Measurements from ENCODE around the gene SPINT2. TPM values are rescaled to one million over a fixed set of nuclear protein-coding genes. Genes with fewer than 3 reads are reported as not detected.

Gene SPINT2
- total and polyA plus RNA-seq, 4 experiments from 2014 or later = 35.7 to 94.5 (median 56.3) TPM

DNA sequence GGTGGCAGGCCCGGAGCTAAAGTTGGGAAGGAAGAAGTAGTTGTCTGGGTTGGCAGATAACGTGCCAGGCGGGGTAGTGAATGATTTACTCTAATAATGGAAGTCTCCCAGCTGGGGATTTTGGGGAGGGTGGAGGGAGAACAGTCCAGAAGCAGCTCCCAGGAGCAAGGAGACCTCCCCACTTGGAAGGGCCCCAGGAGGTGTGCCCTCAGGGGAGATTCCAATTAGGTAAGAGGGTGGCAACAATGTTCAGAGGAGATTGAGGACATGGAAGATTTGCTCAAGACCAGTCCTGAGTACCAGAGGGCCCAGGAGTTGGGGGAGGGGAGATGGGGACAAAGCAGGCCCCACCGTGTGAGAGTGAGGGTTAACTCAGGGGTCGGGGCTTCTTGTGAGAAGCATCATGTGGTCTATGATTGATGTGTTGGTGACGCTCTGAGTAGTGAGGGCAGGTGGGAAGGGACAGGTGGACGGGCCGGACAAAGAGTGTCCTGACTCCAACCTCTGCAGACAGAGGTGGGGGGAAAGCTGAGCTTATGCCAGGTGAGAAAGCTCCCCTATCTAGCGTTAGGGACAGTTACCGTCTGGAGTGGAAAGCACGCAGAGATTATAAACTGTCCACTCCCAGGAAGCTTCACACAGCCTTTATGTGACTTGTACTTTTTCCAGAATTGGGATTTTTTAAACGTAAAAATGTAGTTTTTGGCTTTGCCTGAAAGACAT lies 3.5 kb downstream of the SPINT2 start:
- H3K9me3 Mint-ChIP-seq = no peaks in the 10 kb centered on the region
- DNase-seq = no peak
- Histone ChIP-seq H3K36me3 (ENCODE audit: insufficient read depth, low read length) (no peaks in the 10 kb centered on the region), H3K9me3 (ENCODE audit: control insufficient read depth in 1 of 2, low read length in 2 of 2) (no peaks in the 10 kb centered on the region), H3K27ac (ENCODE audit: low read depth, low read length) (no peak overlapping the region), H3K4me1 (ENCODE audit: insufficient read depth, low read length) (peaks cover 21% of the 10 kb centered on the region), H3K27me3 (ENCODE audit: insufficient read depth, low read length) (no peaks in the 10 kb centered on the region), H3K4me3 (ENCODE audit: low read length in 2 of 2) (no peak overlapping the region)
- H3K36me3 Mint-ChIP-seq = peaks cover 0 to 3% of the 10 kb centered on the region in 2 donors
- no peak overlapping the region for H3K4me3 Mint-ChIP-seq
- intact Hi-C loops (cut with micrococcal nuclease) = no loop called here
- POLR2A ChIA-PET (ENCODE audit: partially characterized antibody) = no interaction called here
- H3K27me3 Mint-ChIP-seq = no peaks in the 10 kb centered on the region
- CTCF ChIA-PET (ENCODE audit: partially characterized antibody) = interaction anchor here (1.0 kb wide), 1 partner anchor 34 kb away, joined by 3 read pairs; no protein-coding TSS in a partner anchor
- H3K4me1 Mint-ChIP-seq = peaks cover 20 to 33% (median 28%) of the 10 kb centered on the region in 4 donors
- H3K27ac Mint-ChIP-seq = peak overlapping the region in 4 of 7 donors; percentile 15 to 50 (median 26)

DNA sequence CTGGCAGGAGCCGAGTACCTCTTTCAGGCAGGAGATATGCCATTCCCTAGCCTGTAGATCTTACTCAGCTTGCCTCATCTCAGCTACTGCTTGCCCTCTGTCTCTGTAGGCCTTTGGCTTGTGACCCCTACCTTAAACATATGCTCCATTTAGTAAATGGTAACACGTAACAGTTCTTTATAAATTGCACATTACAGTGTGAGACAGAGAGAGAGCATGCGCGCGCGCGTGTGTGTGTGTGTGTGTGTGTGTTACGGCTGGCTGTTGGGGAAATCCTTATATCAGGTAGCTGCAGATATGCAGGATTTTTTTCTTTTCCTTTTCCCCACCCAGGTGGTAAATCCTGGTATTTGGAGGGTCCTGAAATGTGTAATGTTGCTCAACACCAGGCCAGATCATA lies 4.2 kb downstream of the SPINT2 start:
- DNase-seq = no peak
- POLR2A ChIA-PET (ENCODE audit: partially characterized antibody) = no interaction called here

DNA sequence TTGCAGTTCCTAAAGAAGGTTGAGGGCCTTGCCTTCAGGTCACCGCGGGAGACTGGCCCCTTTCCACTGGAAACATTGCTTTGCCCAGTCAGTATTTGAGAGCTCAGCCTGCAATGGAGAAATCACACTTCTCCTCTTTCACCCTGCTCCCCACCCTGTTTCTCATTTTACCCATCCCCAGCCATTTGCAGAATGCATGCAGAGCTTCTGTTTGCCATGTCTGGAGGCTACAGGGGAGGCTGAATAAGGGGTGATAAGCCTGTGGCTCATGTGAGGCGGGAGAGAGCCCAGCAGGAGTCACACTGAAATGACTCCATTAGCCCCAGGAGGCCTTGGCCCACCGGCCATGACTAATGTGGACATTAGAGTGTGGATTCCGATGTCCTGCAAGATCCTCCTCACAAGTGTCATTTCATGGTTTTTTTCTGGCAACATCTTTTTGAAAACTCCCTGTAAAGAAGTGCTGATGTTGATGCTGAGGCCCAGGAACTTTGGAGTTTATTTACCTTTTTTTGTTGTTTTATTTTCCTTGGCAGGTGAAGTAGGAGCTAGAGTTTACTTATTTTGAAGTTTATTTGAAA lies 6.3 kb downstream of the SPINT2 start:
- Histone ChIP-seq H3K27me3 (ENCODE audit: insufficient read depth, low read length) (no peaks in the 10 kb centered on the region), H3K4me1 (ENCODE audit: insufficient read depth, low read length) (peaks cover 5% of the 10 kb centered on the region), H3K9me3 (ENCODE audit: control insufficient read depth in 1 of 2, low read length in 2 of 2) (no peaks in the 10 kb centered on the region), H3K4me3 (ENCODE audit: low read length in 2 of 2) (no peak overlapping the region), H3K27ac (ENCODE audit: low read depth, low read length) (no peak overlapping the region), H3K36me3 (ENCODE audit: insufficient read depth, low read length) (no peaks in the 10 kb centered on the region)
- intact Hi-C loops (cut with micrococcal nuclease) = no loop called here
- no peak for DNase-seq
- Mint-ChIP-seq H3K4me1 (peaks cover 9 to 17% (median 13%) of the 10 kb centered on the region in 4 donors), H3K27me3 (no peaks in the 10 kb centered on the region), H3K27ac (peak overlapping the region in 1 of 7 donors; percentile 42), H3K4me3 (no peak overlapping the region), H3K36me3 (peaks cover 0 to 3% of the 10 kb centered on the region in 2 donors), H3K9me3 (no peaks in the 10 kb centered on the region)
- POLR2A ChIA-PET (ENCODE audit: partially characterized antibody) = no interaction called here
- CTCF ChIA-PET (ENCODE audit: partially characterized antibody) = no interaction called here

More for the DNA sequence above, 4.2 kb downstream of the SPINT2 start:
- Mint-ChIP-seq H3K4me1 (peaks cover 19 to 32% (median 28%) of the 10 kb centered on the region in 4 donors), H3K4me3 (no peak overlapping the region), H3K36me3 (peaks cover 0 to 3% of the 10 kb centered on the region in 2 donors), H3K9me3 (no peaks in the 10 kb centered on the region), H3K27ac (peak overlapping the region in 2 of 7 donors; percentile 30 to 50), H3K27me3 (no peaks in the 10 kb centered on the region)
- intact Hi-C loops (cut with micrococcal nuclease) = no loop called here
- Histone ChIP-seq H3K27ac (ENCODE audit: low read depth, low read length) (no peak overlapping the region), H3K9me3 (ENCODE audit: control insufficient read depth in 1 of 2, low read length in 2 of 2) (no peaks in the 10 kb centered on the region), H3K27me3 (ENCODE audit: insufficient read depth, low read length) (no peaks in the 10 kb centered on the region), H3K36me3 (ENCODE audit: insufficient read depth, low read length) (no peaks in the 10 kb centered on the region), H3K4me3 (ENCODE audit: low read length in 2 of 2) (no peak overlapping the region), H3K4me1 (ENCODE audit: insufficient read depth, low read length) (peaks cover 21% of the 10 kb centered on the region)
- CTCF ChIA-PET (ENCODE audit: partially characterized antibody) = interaction anchor here (1.0 kb wide), 1 partner anchor 34 kb away, joined by 3 read pairs; no protein-coding TSS in a partner anchor

DNA sequence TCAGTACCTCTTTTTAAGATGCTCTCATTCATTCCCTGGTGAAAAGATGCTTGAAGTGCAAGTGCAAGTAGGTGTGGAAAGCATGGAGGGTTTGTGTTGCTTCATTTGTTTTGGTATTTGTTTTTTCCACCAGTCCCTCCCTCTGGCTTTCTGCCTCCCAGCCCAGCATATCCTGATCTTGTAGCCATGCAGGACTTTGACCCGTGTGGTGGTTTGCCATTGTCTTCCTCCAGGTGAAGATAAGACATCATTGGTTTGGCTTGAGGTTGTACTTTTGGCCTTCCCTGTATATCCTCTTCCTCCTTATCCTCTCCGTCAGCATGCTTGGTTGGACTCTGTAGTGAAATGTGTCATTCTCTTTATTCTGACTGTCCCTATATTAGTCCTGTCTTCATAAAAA lies 9.1 kb downstream of the SPINT2 start:
- no peaks in the 10 kb centered on the region for H3K36me3 ChIP-seq (ENCODE audit: insufficient read depth, low read length)
- no peak overlapping the region for H3K4me3 Mint-ChIP-seq
- H3K9me3 ChIP-seq (ENCODE audit: control insufficient read depth in 1 of 2, low read length in 2 of 2) = no peaks in the 10 kb centered on the region
- intact Hi-C loops (cut with micrococcal nuclease) = no loop called here
- H3K36me3 Mint-ChIP-seq = peaks cover 0 to 3% of the 10 kb centered on the region in 2 donors
- H3K27me3 ChIP-seq (ENCODE audit: insufficient read depth, low read length) = no peaks in the 10 kb centered on the region
- ChIA-PET CTCF (ENCODE audit: partially characterized antibody) (no interaction called here), POLR2A (ENCODE audit: partially characterized antibody) (no interaction called here)
- no peak overlapping the region for H3K4me3 ChIP-seq (ENCODE audit: low read length in 2 of 2)
- H3K27ac ChIP-seq (ENCODE audit: low read depth, low read length) = no peak overlapping the region
- DNase-seq = no peak
- H3K9me3 Mint-ChIP-seq = no peaks in the 10 kb centered on the region
- H3K27ac Mint-ChIP-seq = peak overlapping the region in 1 of 7 donors; percentile 19
- H3K4me1 Mint-ChIP-seq = peaks cover 0 to 2% (median 0%) of the 10 kb centered on the region in 4 donors
- no peaks in the 10 kb centered on the region for H3K4me1 ChIP-seq (ENCODE audit: insufficient read depth, low read length)
- H3K27me3 Mint-ChIP-seq = no peaks in the 10 kb centered on the region

DNA sequence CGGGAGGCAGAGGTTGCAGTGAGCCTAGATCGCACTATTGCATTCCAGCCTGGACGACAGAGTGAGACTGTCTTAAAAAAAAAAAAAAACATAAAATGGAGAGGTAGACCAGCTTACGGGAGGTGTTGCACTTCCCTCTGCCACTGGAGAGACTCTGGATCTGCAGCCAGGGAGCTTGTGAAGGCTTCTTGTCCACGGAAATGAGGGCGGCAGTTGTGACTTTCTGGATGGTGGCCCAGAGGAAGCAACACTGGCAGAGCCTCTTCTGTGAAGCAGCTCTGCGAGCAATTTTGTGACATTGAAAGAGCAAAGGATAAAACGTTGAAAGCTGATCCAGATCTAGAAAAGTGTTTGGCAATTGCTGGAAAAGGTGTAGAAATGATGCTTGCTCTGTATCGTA lies 10.4 kb downstream of the SPINT2 start:
- H3K4me3 ChIP-seq (ENCODE audit: low read length in 2 of 2) = no peak overlapping the region
- H3K36me3 ChIP-seq (ENCODE audit: insufficient read depth, low read length) = no peaks in the 10 kb centered on the region
- ChIA-PET POLR2A (ENCODE audit: partially characterized antibody) (no interaction called here), CTCF (ENCODE audit: partially characterized antibody) (interaction anchor here (0.6 to 1.1 kb wide), 3 partner anchors 8 to 357 kb away, joined by 3 to 4 read pairs (median 3); no protein-coding TSS in a partner anchor)
- H3K4me3 Mint-ChIP-seq = no peak overlapping the region
- no peaks in the 10 kb centered on the region for H3K9me3 ChIP-seq (ENCODE audit: control insufficient read depth in 1 of 2, low read length in 2 of 2)
- DNase-seq = no peak
- H3K27ac Mint-ChIP-seq = no peak overlapping the region
- peaks cover 0 to 2% (median 0%) of the 10 kb centered on the region in 4 donors for H3K4me1 Mint-ChIP-seq
- no peaks in the 10 kb centered on the region for H3K9me3 Mint-ChIP-seq
- peaks cover 0 to 3% of the 10 kb centered on the region in 2 donors for H3K36me3 Mint-ChIP-seq
- H3K27me3 Mint-ChIP-seq = no peaks in the 10 kb centered on the region
- H3K4me1 ChIP-seq (ENCODE audit: insufficient read depth, low read length) = no peaks in the 10 kb centered on the region
- no peaks in the 10 kb centered on the region for H3K27me3 ChIP-seq (ENCODE audit: insufficient read depth, low read length)
- intact Hi-C loops (cut with micrococcal nuclease) = no loop called here
- no peak overlapping the region for H3K27ac ChIP-seq (ENCODE audit: low read depth, low read length)

DNA sequence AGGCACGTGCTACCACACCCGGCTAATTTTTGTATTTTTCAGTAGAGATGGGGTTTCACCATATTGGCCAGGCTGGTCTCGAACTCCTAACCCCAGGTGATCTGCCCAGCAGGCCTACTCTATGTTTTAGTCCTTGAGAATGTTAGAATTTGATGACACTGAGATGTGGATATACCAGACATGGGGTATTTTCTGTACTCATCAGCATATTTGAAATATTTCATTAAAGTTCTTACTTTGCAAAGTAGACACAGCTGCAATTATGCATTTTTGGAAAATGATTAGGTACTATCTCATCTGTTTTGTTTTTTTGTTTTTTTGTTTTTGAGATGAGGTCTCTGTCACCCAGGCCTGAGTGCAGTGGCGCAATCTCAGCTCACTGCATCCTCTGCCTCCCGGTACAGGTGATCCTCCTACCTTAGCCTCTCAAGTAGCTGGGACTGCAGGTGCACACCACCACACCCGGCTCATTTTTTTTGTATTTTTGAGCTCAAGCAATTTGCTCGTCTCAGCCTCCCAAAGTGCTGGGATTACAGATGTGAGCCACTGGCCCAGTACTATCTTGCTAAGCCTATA lies 12.7 kb downstream of the SPINT2 start:
- peaks cover 4% of the 10 kb centered on the region for H3K4me1 ChIP-seq (ENCODE audit: insufficient read depth, low read length)
- H3K27me3 ChIP-seq (ENCODE audit: insufficient read depth, low read length) = no peaks in the 10 kb centered on the region
- CTCF ChIA-PET (ENCODE audit: partially characterized antibody) = interaction anchor here (0.8 kb wide), 1 partner anchor 31 kb away, joined by 3 read pairs; no protein-coding TSS in a partner anchor
- H3K9me3 ChIP-seq (ENCODE audit: control insufficient read depth in 1 of 2, low read length in 2 of 2) = no peaks in the 10 kb centered on the region
- intact Hi-C loops (cut with micrococcal nuclease) = no loop called here
- Mint-ChIP-seq H3K36me3 (no peaks in the 10 kb centered on the region), H3K27ac (no peak overlapping the region), H3K4me1 (peaks cover 5 to 10% (median 6%) of the 10 kb centered on the region in 4 donors), H3K27me3 (no peaks in the 10 kb centered on the region), H3K4me3 (no peak overlapping the region), H3K9me3 (no peaks in the 10 kb centered on the region)
- no peak overlapping the region for H3K4me3 ChIP-seq (ENCODE audit: low read length in 2 of 2)
- no peak overlapping the region for H3K27ac ChIP-seq (ENCODE audit: low read depth, low read length)
- DNase-seq = no peak
- POLR2A ChIA-PET (ENCODE audit: partially characterized antibody) = no interaction called here
- H3K36me3 ChIP-seq (ENCODE audit: insufficient read depth, low read length) = no peaks in the 10 kb centered on the region

DNA sequence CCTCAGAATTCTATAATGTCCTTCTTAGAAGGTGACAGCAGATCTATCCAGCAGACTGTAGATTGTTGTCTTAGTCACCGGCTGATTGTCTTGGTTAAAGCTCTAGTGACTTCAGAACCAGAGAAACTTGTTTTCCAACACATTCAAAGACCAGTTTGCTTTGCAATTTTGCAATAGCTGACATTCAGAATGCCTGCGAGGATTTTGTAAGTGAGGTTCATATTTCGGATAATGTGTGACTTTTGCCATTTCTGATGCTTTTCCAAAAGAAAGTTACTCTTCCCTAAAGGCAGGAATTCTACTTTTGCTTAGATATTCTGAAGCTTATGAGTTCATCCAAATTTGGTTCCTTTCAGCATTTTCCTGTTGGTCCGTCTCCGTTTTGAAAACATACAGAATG lies 13.2 kb downstream of the SPINT2 start:
- Mint-ChIP-seq H3K27ac (peak overlapping the region in 1 of 7 donors; percentile 11), H3K36me3 (no peaks in the 10 kb centered on the region), H3K4me1 (peaks cover 8 to 15% (median 10%) of the 10 kb centered on the region in 4 donors), H3K27me3 (no peaks in the 10 kb centered on the region), H3K4me3 (no peak overlapping the region), H3K9me3 (no peaks in the 10 kb centered on the region)
- DNase-seq = no peak
- intact Hi-C loops (cut with micrococcal nuclease) = no loop called here
- Histone ChIP-seq H3K27ac (ENCODE audit: low read depth, low read length) (no peak overlapping the region), H3K4me3 (ENCODE audit: low read length in 2 of 2) (no peak overlapping the region), H3K9me3 (ENCODE audit: control insufficient read depth in 1 of 2, low read length in 2 of 2) (no peaks in the 10 kb centered on the region), H3K36me3 (ENCODE audit: insufficient read depth, low read length) (no peaks in the 10 kb centered on the region), H3K4me1 (ENCODE audit: insufficient read depth, low read length) (peaks cover 9% of the 10 kb centered on the region), H3K27me3 (ENCODE audit: insufficient read depth, low read length) (no peaks in the 10 kb centered on the region)
- CTCF ChIA-PET (ENCODE audit: partially characterized antibody) = interaction anchor here (0.8 kb wide), 1 partner anchor 31 kb away, joined by 3 read pairs; no protein-coding TSS in a partner anchor
- POLR2A ChIA-PET (ENCODE audit: partially characterized antibody) = no interaction called here
